Transverse colon (tissue), 4 donors: ENCODE results near the gene PRICKLE2. TPM values are rescaled to one million over a fixed set of nuclear protein-coding genes. Genes with fewer than 3 reads are reported as not detected.
A peak's percentile ranks its signal among the peaks of the same experiment; 100 is the strongest.

Experiments
- DNase-seq: peaks from one replicate; pipeline ENCODE4 v3.0.0-alpha.2; 2019
- H3K27ac ChIP-seq, 4 donors: fragments of 200-600 bp; sonication (generic); 2 replicates each; pipeline ENCODE4 v1.5.1; 2016 to 2018; ENCODE audit warnings: inconsistent platforms in 4 of 4
- H3K27me3 ChIP-seq: fragments of 200-600 bp; sonication (generic); 2 replicates; pipeline ENCODE4 v1.5.1; 2017; ENCODE audit warnings: inconsistent platforms
- H3K36me3 ChIP-seq, 4 donors: fragments of 200-600 bp; sonication (generic); 2 replicates each; pipeline ENCODE4 v1.5.1; 2017 to 2019; ENCODE audit warnings: inconsistent platforms in 4 of 4
- H3K4me1 ChIP-seq, 4 donors: fragments of 200-600 bp; sonication (generic); 2 replicates each; pipeline ENCODE4 v1.5.1; 2017 to 2020; ENCODE audit warnings: inconsistent platforms in 4 of 4
- H3K4me3 ChIP-seq, 4 donors: fragments of 200-600 bp; sonication (generic); 1 replicate in 1 of 4; 2 replicates in 3 of 4; pipeline versions ENCODE4 v1.5.1 to v1.6.1; 2017 to 2019; ENCODE audit warnings: inconsistent platforms in 4 of 4
- H3K9me3 ChIP-seq, 2 donors: fragments of 200-600 bp; sonication (generic); 2 replicates each; pipeline ENCODE4 v1.5.1; 2017 to 2019; ENCODE audit warnings: inconsistent platforms in 2 of 2
- EP300 ChIP-seq: sonication (generic); formaldehyde crosslinking; IDR thresholded peaks from one replicate; pipeline ENCODE4 v1.6.1; 2017; ENCODE audit warnings: antibody characterized with exemption, low read depth
- POLR2A ChIP-seq: fragments of 450-650 bp; IDR thresholded peaks from one replicate; pipeline ENCODE4 v1.6.1; 2016; ENCODE audit warnings: antibody characterized with exemption, mild to moderate bottlenecking, moderate library complexity
- POLR2AphosphoS5 ChIP-seq, 3 donors: sonication (generic); formaldehyde crosslinking; IDR thresholded peaks; one replicate each; pipeline ENCODE4 v1.6.1; 2016; ENCODE audit warnings: antibody characterized with exemption in 3 of 3
- WGBS, 2 donors: methylation state at CpG; one replicate each; pipeline ENCODE4 v1.1.5; 2018; ENCODE audit warnings: low coverage in 1 of 2; 5-methylcytosine and 5-hydroxymethylcytosine counted together
- in situ Hi-C, 4 donors: fragments of 200-750 bp; cut with MboI; loops; one replicate each; pipeline versions ENCODE4 v1.15.0 to v1.15.1; 2017; ENCODE audit warnings: low sequenced_read_pairs in 3 of 4, low pct_ligation_motif_present in 1 of 4, low pct_unique_long_range_greater_than_20kb in 1 of 4
- intact Hi-C: fragments of 100-400 bp; cut with DNase I; formaldehyde crosslinking; loops from one replicate; pipeline ENCODE4 v1.15.1; 2023; ENCODE audit warnings: low total_unique reads
- total RNA-seq, 4 donors: library from RNA; depleted of rRNA; stranded (reverse); fragments of >200 nt; gene quantifications; one replicate each; pipeline ENCODE4 v1.1.0, GENCODE V29; 2016
- TF ChIP-seq, protein P1 (sequence below), 5 experiments: fragments of 200-600 bp in 3 of 5; fragments of 450-650 bp in 2 of 5; sonication (generic) in 3 of 5; IDR thresholded peaks; 1 replicate in 2 of 5; 2 replicates in 3 of 5; pipeline ENCODE4 v1.5.1; 2016 to 2017; ENCODE audit warnings: antibody characterized with exemption in 5 of 5, inconsistent platforms in 3 of 5, mild to moderate bottlenecking in 2 of 5, moderate library complexity in 1 of 5

PRICKLE2 gene
- total RNA-seq, 4 donors from 2014 or later, result 8.5 to 38.4 (median 17.4) TPM

DNA sequence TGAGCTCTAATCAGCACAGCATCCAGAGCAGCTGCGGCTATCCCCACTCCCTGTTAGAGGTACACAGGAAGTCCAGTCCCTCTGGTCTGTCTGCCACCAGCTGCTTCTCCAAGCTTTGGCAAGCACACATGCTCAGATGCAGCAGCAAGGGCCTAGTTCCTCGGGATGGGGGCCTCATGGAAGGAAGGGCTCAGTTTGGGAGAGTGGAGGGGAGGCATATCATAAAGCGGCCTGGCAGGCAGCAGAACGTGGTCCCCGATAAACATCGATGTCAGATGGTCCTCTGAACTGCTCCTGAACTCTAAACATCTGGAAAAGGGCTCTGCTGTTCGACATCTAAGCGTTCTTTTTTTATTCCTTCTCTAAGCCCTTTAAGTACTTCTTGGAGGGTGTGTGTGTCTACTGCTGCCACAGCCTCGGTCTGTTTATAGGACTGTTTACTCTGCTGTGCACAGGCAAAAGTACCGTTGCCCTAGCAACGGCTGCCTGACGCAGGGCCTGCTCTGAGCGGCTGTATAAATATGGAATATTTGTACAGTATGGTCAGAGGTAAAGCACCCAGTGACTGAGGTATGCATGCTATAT, 74.6 kb downstream of the PRICKLE2 start:
- TF ChIP-seq POLR2A (no peak), EP300 (peak; percentile 50), POLR2AphosphoS5 (IDR thresholded peaks at IDR 0.05) (peak; percentile 64 to 82 (median 66))
- TF ChIP-seq, protein P1, sequence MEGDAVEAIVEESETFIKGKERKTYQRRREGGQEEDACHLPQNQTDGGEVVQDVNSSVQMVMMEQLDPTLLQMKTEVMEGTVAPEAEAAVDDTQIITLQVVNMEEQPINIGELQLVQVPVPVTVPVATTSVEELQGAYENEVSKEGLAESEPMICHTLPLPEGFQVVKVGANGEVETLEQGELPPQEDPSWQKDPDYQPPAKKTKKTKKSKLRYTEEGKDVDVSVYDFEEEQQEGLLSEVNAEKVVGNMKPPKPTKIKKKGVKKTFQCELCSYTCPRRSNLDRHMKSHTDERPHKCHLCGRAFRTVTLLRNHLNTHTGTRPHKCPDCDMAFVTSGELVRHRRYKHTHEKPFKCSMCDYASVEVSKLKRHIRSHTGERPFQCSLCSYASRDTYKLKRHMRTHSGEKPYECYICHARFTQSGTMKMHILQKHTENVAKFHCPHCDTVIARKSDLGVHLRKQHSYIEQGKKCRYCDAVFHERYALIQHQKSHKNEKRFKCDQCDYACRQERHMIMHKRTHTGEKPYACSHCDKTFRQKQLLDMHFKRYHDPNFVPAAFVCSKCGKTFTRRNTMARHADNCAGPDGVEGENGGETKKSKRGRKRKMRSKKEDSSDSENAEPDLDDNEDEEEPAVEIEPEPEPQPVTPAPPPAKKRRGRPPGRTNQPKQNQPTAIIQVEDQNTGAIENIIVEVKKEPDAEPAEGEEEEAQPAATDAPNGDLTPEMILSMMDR (IDR thresholded peaks at IDR 0.05), result no peak
- H3K4me1 ChIP-seq, result peaks cover 15 to 40% (median 33%) of the 10 kb centered on the region in 4 donors
- intact Hi-C loops (no loop called here), in situ Hi-C loops (loop anchor here in 1 of 4 donors (25.0 kb wide), 1 partner anchor 112 kb away; no protein-coding TSS in a partner anchor)
- WGBS, 2 donors, result 21 to 37% methylated on average over 6 to 13 of the region's 13 CpGs
- peak overlapping the region; percentile 81 to 87 (median 84) for H3K27ac ChIP-seq
- H3K27me3 ChIP-seq, result no peaks in the 10 kb centered on the region
- DNase-seq, result peak; percentile 82
- H3K36me3 ChIP-seq, result no peaks in the 10 kb centered on the region
- no peak overlapping the region for H3K4me3 ChIP-seq
- no peaks in the 10 kb centered on the region for H3K9me3 ChIP-seq

DNA sequence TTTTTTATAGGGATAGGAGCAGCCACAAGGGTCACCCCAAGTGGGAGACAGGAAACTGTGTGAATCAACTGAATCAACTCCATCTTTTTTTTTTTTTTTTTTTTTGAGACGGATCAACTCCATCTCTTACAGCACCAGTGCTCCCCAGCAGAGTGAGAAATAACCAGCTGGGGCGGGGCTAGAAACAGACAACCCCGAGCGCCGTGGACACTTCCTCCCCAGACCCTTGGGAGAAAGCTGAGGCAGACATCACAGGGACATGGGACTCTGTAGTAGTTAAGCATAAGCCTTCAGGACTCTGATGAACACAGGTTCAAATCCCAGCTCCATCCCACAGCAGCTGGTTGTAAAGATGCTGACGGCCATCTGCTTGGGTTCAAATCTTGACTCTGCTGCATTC, 75.4 kb downstream of the PRICKLE2 start:
- TF ChIP-seq POLR2A (no peak), POLR2AphosphoS5 (IDR thresholded peaks at IDR 0.05) (no peak), EP300 (no peak)
- TF ChIP-seq, protein P1 (IDR thresholded peaks at IDR 0.05), result no peak
- no peak for DNase-seq
- peak overlapping the region; percentile 81 to 87 (median 84) for H3K27ac ChIP-seq
- WGBS, 2 donors, result 71% methylated on average over 6 of the region's 6 CpGs; no CpG with 5 or more reads in 1 of the 2 donors
- H3K27me3 ChIP-seq, result no peaks in the 10 kb centered on the region
- H3K4me3 ChIP-seq, result no peak overlapping the region
- no peaks in the 10 kb centered on the region for H3K36me3 ChIP-seq
- in situ Hi-C loops (loop anchor here in 1 of 4 donors (25.0 kb wide), 1 partner anchor 112 kb away; no protein-coding TSS in a partner anchor), intact Hi-C loops (loop anchor here (10.0 kb wide), 1 partner anchor 115 kb away; no protein-coding TSS in a partner anchor)
- no peaks in the 10 kb centered on the region for H3K9me3 ChIP-seq
- H3K4me1 ChIP-seq, result peaks cover 15 to 40% (median 33%) of the 10 kb centered on the region in 4 donors

DNA sequence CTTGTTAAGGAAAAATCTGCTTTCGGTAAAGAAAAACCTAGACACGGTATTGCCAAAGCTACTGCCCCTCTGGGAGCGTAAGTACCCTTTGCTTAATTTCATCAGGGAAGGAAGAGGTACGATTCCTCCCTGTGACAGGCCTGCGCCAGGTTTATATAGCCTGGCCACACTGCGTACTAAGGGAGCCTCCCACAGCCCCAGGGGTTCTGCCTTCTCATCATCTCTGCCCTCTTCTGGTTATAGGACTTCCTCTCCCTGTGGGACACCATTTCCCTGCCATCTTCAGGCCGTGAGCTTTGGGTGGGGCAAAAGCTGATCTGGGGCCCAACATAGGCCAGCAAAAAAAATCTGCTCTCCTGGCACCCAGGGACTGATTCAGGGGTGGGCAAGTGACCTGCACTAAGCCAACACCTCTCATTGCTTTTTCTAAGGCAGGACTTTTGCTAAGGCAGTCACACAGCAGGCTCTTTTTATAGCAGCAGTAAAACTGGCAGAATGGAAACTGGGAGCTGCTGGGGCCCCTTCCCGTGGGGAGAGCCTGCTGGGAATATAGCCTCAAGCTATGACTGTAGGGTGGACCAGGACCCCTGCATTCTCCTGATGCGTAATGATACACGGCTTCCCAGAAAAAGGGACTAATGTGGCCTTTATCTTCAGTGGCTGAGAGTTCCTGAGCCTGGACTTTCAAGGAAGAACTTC, 76.2 kb downstream of the PRICKLE2 start:
- Histone ChIP-seq H3K27ac (peak overlapping the region; percentile 81 to 87 (median 84)), H3K27me3 (no peaks in the 10 kb centered on the region), H3K9me3 (no peaks in the 10 kb centered on the region), H3K4me3 (no peak overlapping the region), H3K4me1 (peaks cover 15 to 40% (median 33%) of the 10 kb centered on the region in 4 donors), H3K36me3 (no peaks in the 10 kb centered on the region)
- WGBS, 2 donors, result 49 to 54% methylated on average over 3 to 10 of the region's 10 CpGs
- intact Hi-C loops (loop anchor here (10.0 kb wide), 1 partner anchor 114 kb away; no protein-coding TSS in a partner anchor), in situ Hi-C loops (no loop called here)
- DNase-seq, result no peak
- TF ChIP-seq POLR2AphosphoS5 (IDR thresholded peaks at IDR 0.05) (no peak), POLR2A (no peak), EP300 (no peak)
- TF ChIP-seq, protein P1 (IDR thresholded peaks at IDR 0.05), result peak in 1 of 5 experiments; percentile 11

DNA sequence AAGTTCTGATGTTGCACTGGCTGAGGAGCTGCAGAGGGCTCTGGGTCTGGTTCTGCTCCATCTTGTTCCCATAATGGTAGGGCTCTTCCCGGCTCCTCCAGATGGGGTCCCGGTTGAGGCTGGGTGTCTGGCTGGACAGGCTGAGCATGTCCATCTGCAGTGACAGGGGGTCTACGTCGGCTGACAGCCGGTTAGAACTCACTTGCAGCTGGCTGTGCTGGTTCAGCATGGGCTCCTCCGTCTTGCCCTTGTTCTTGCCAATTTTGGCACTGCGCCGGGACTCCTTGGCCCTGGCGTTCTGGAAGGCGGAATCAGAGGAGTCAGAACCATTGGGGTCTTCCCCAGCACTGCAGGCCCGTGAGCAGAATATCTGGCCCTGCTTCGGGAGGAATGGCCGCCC, 78.1 kb downstream of the PRICKLE2 start:
- DNase-seq, result no peak
- no peaks in the 10 kb centered on the region for H3K27me3 ChIP-seq
- H3K36me3 ChIP-seq, result no peaks in the 10 kb centered on the region
- WGBS, 2 donors, result 88% methylated on average over 13 of the region's 13 CpGs; no CpG with 5 or more reads in 1 of the 2 donors
- H3K27ac ChIP-seq, result no peak overlapping the region
- H3K4me3 ChIP-seq, result no peak overlapping the region
- in situ Hi-C loops (no loop called here), intact Hi-C loops (loop anchor here (10.0 kb wide), 1 partner anchor 112 kb away; no protein-coding TSS in a partner anchor)
- peaks cover 15 to 42% (median 31%) of the 10 kb centered on the region in 4 donors for H3K4me1 ChIP-seq
- no peak for TF ChIP-seq POLR2A
- no peak for TF ChIP-seq POLR2AphosphoS5 (IDR thresholded peaks at IDR 0.05)
- TF ChIP-seq, protein P1 (IDR thresholded peaks at IDR 0.05), result no peak
- TF ChIP-seq EP300, result no peak
- no peaks in the 10 kb centered on the region for H3K9me3 ChIP-seq
